ENCODE data around the gene BZW1.

The BZW1 gene

DNA sequence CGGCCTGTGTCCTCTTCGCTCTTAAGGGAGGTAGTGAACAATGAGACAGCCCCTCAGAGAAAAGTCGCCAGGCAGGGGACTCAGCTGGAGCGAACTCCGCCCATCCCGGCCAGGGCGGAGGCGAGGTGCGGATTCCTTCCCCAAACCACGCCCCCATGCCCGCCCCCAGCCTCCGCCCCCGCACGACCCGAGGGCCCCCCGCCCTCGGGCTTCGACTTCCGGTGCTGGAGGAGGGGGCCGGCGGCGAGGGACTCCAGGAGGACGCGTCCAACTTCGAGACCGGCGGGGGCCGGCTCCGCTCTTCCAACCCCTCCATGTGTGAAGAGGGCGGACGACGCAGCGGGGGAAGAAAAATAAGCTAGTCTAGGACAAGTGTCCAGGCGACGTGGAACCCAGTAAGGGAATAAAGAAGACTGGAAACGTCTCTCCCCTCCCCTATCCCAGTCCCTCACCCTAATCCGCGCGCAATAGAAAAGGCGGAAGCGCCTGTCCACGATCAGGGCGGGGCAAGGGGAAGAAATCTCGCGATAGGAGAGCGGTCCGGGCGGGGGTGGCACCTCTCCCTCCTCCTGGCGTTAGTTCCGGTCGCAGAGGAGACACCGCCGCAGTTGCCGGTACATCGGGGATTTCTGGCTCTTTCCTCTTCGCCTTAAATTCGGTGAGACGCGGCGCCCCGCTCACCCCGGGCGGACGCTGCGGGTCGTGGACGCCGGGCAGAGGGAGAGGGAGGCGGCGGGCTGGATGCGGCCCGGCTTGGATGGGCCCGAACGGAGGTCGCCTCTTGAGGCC is at the start of gene BZW1:
BZW1 (plus strand) TSS at position 578 of the 789 bp plus-strand sequence. CDS start 1,308 bp downstream, outside the sequence.
- H3K4me3 ChIP-seq (ENCODE audit: low read depth, low read length), result peak within 1 kb of the TSS; percentile 77
- TF ChIP-seq, protein P1, sequence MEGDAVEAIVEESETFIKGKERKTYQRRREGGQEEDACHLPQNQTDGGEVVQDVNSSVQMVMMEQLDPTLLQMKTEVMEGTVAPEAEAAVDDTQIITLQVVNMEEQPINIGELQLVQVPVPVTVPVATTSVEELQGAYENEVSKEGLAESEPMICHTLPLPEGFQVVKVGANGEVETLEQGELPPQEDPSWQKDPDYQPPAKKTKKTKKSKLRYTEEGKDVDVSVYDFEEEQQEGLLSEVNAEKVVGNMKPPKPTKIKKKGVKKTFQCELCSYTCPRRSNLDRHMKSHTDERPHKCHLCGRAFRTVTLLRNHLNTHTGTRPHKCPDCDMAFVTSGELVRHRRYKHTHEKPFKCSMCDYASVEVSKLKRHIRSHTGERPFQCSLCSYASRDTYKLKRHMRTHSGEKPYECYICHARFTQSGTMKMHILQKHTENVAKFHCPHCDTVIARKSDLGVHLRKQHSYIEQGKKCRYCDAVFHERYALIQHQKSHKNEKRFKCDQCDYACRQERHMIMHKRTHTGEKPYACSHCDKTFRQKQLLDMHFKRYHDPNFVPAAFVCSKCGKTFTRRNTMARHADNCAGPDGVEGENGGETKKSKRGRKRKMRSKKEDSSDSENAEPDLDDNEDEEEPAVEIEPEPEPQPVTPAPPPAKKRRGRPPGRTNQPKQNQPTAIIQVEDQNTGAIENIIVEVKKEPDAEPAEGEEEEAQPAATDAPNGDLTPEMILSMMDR (IDR thresholded peaks at IDR 0.05; ENCODE audit: low read depth, low read length), result no peak

DNA sequence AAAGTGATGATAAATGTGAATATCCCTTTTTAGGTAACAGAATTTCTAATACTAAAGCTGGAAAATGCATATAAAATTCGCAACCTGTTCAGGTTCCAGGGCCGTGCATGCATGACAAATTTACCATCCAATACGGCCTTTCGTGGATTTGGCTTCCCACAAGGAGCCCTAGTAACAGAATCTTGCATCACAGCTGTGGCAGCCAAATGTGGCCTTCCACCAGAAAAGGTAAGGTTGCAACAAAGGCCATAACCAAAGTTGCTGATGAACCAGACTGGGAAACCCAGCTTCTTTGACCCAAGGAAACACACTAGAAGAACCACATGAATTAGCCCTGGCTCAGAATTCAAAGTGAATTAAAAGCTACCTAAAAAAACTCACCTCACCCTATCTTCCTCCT is 49.6 kb upstream of the BZW1 start:
- no peak overlapping the region for H3K4me3 ChIP-seq (ENCODE audit: low read depth, low read length)
- TF ChIP-seq, protein P1 (IDR thresholded peaks at IDR 0.05; ENCODE audit: low read depth, low read length), result no peak

- TF ChIP-seq, protein P1 (IDR thresholded peaks at IDR 0.05; ENCODE audit: low read depth, low read length), result no peak
- H3K4me3 ChIP-seq (ENCODE audit: low read depth, low read length), result no peak overlapping the region
Measured at GRCh38 chr2:200763422-200763821, 48.3 kb upstream of the BZW1 start.

- no peak overlapping the region for H3K4me3 ChIP-seq (ENCODE audit: low read depth, low read length)
- TF ChIP-seq, protein P1 (IDR thresholded peaks at IDR 0.05; ENCODE audit: low read depth, low read length), result no peak
Measured at GRCh38 chr2:200765139-200765951, 46.4 kb upstream of the BZW1 start.

GRCh38 chr2:200765995-200766660 is 45.6 kb upstream of the BZW1 start:
- TF ChIP-seq, protein P1 (IDR thresholded peaks at IDR 0.05; ENCODE audit: low read depth, low read length), result no peak
- no peak overlapping the region for H3K4me3 ChIP-seq (ENCODE audit: low read depth, low read length)

DNA sequence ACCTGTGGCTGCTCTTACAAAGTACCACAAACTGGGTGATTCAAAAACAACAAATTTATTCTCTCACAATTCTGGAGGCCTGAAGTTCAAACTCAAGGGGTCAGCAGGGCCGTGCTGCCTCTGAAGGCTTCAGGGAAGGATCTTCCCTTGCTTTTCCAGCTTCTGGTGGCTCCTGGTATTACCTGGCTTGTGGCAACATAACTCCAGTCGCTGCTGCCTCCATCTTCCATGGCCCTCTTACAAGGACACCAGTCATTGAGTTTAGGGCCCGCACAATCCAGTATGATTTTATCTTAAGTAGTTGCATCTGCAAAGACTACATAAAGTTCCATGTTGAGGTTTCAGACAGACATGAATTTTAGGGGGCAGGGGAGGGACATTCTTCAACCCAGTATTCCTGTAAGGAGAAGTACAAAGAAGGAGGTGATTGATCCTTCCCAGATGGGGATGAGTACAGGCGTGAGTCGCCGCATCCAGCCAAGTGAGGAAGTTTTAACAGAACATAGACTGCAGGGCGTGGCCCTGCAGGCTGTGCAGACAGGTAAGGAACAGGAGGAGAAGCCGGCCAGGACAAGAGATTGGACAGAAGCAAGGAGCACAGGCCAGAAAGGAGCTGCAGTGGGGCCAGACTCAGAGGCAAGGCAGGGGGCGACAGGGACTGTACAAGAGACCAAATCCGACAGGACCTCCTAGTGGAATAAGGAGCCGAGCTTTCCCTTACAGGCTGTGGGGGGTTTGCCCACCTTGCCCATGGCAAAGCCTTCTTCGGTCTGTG is 44.4 kb upstream of the BZW1 start:
- TF ChIP-seq, protein P1 (IDR thresholded peaks at IDR 0.05; ENCODE audit: low read depth, low read length), result no peak
- no peak overlapping the region for H3K4me3 ChIP-seq (ENCODE audit: low read depth, low read length)

Measured in WI38 (cell line).